Measurements from ENCODE around the gene SPATS2L.
"Not testable (repeated sequence)": the region's sequence is repeated elsewhere in the genome, so short reads cannot be mapped to it uniquely, and the experiment has no call there.

SPATS2L gene

DNA sequence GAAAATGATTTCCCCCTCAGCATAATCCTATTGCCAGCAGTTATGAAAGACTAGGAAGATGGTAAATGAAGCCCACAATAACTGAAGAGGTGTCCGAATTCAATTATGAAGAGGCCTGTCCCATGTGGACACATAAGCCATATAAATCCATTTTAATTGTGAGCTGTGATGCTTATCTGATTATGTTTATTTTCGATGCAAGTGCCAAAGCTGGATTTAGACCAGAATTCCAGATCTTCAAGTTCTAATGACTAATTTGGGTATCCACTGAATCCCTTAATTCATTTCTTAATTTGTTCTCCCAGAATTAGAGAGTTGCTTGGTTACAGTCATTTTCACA is 24.5 kb downstream of the SPATS2L start:
- Histone ChIP-seq H3K9me3 (ENCODE audit: control insufficient read depth, low read length) (no peaks in the 10 kb centered on the region), H3K4me3 (ENCODE audit: insufficient read depth, low read depth, low read length) (no peak overlapping the region), H3K27me3 (ENCODE audit: control insufficient read depth, insufficient read depth, low read length, poor library complexity, severe bottlenecking) (no peaks in the 10 kb centered on the region), H3K27ac (ENCODE audit: insufficient read depth, low read depth, low read length, poor library complexity, severe bottlenecking) (no peak overlapping the region), H3K36me3 (ENCODE audit: control insufficient read depth, insufficient read depth, low read length) (no peaks in the 10 kb centered on the region), H3K4me1 (ENCODE audit: control insufficient read depth, insufficient read depth, low read length) (no peaks in the 10 kb centered on the region)
- WGBS, 2 experiments: 85 to 89% methylated on average over 2 of the region's 2 CpGs

DNA sequence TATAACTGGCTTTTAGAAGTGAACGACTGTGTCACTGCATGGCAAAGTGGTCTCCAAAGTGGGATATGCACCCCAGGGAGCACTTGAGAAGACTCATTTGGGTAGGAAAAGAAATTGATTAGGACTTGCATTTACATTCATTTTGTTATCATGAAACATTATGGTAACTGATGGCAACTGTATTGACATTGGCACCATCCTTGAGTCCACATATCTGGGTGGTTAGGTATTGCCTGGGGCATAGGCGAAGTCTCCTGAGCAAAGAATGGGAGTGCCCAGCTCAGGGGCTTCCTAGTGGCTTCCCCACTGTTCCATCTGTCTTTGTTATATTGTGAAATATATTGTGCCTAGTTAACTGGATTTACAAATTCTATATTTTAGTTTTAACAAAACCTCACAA is 29.2 kb downstream of the SPATS2L start:
- Histone ChIP-seq H3K27ac (ENCODE audit: insufficient read depth, low read depth, low read length, poor library complexity, severe bottlenecking) (no peak overlapping the region), H3K4me1 (ENCODE audit: control insufficient read depth, insufficient read depth, low read length) (peaks cover 9% of the 10 kb centered on the region), H3K27me3 (ENCODE audit: control insufficient read depth, insufficient read depth, low read length, poor library complexity, severe bottlenecking) (no peaks in the 10 kb centered on the region), H3K9me3 (ENCODE audit: control insufficient read depth, low read length) (no peaks in the 10 kb centered on the region), H3K36me3 (ENCODE audit: control insufficient read depth, insufficient read depth, low read length) (no peaks in the 10 kb centered on the region), H3K4me3 (ENCODE audit: insufficient read depth, low read depth, low read length) (no peak overlapping the region)
- WGBS, 2 experiments: 92 to 96% methylated on average over 2 of the region's 2 CpGs

DNA sequence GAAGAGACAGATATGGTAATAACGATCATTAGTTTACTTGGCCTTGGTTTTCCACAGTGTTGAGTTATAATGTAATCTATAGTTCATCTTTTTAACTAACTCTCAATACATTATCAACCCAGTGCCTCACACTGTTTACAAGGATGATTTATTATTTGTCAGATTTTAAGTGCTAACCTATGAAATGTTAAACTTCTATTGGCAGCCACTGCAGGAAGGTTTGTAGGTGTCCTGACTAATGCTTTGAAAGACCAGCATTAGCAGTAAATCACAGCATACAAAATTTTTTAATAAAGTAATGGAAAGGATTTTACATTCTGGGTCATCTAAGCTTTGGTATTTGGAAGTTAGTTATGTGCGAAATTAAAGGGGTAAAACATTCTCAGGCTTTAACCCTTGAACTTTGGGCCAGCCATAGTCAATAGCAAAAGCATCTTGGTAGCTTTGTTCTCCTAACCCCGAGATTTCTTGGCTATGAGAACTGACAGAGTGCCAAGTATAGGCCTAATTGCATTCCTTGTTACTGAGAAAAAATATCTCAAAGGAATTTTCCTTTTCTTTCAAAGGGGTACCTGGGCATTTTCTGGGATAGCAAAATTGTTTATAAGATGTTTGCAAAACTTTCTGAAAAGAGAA is 30.6 kb downstream of the SPATS2L start:
- Histone ChIP-seq H3K4me3 (ENCODE audit: insufficient read depth, low read depth, low read length) (no peak overlapping the region), H3K27me3 (ENCODE audit: control insufficient read depth, insufficient read depth, low read length, poor library complexity, severe bottlenecking) (no peaks in the 10 kb centered on the region), H3K36me3 (ENCODE audit: control insufficient read depth, insufficient read depth, low read length) (no peaks in the 10 kb centered on the region), H3K27ac (ENCODE audit: insufficient read depth, low read depth, low read length, poor library complexity, severe bottlenecking) (no peak overlapping the region), H3K9me3 (ENCODE audit: control insufficient read depth, low read length) (no peaks in the 10 kb centered on the region), H3K4me1 (ENCODE audit: control insufficient read depth, insufficient read depth, low read length) (peaks cover 9% of the 10 kb centered on the region)
- 92 to 94% methylated on average over 2 to 3 of the region's 3 CpGs for WGBS, 2 experiments

DNA sequence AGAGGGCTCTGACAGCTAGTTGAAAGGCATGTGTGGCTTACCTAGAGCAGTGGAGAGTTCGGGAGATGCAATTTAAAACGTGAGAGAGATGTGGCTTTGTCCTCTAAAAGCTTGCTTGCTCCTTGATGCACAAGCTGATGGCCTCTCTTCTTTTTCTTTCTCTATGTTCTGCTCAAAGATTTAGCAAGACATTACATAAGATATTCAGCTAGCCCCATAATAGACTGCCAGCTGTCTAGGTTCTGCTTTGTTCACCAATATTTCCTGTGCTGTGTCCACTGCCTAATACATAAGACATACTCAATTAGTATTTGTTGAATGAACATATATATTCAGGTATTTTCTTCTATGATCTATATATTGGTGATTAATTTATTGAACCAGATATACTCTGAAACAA is 31.1 kb downstream of the SPATS2L start:
- H3K9me3 ChIP-seq (ENCODE audit: control insufficient read depth, low read length): no peaks in the 10 kb centered on the region
- no peak overlapping the region for H3K4me3 ChIP-seq (ENCODE audit: insufficient read depth, low read depth, low read length)
- no peak overlapping the region for H3K27ac ChIP-seq (ENCODE audit: insufficient read depth, low read depth, low read length, poor library complexity, severe bottlenecking)
- WGBS, 2 experiments: 82 to 86% methylated on average over 2 of the region's 2 CpGs
- no peaks in the 10 kb centered on the region for H3K27me3 ChIP-seq (ENCODE audit: control insufficient read depth, insufficient read depth, low read length, poor library complexity, severe bottlenecking)
- peaks cover 9% of the 10 kb centered on the region for H3K4me1 ChIP-seq (ENCODE audit: control insufficient read depth, insufficient read depth, low read length)
- H3K36me3 ChIP-seq (ENCODE audit: control insufficient read depth, insufficient read depth, low read length): no peaks in the 10 kb centered on the region

DNA sequence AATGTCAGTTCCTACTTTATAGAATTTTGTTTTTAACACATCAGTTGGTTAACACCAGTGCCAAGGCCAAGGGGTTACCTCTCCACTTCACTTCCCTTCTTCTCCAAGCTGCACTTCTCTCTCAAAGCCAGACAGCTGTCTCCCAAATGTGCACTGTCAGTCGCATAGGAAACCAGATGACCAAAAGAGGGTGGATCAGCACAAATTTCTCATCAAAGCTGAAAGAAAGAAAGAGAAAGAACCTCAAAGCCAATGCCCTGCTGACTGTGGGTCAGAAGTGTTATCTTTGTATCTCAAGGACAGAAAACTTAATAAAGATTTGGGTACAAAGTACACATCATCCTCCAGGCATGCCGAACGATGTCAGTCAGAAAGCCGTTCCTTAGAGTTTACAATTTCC is 32.2 kb downstream of the SPATS2L start:
- H3K4me3 ChIP-seq (ENCODE audit: insufficient read depth, low read depth, low read length): no peak overlapping the region
- H3K27me3 ChIP-seq (ENCODE audit: control insufficient read depth, insufficient read depth, low read length, poor library complexity, severe bottlenecking): no peaks in the 10 kb centered on the region
- no peaks in the 10 kb centered on the region for H3K9me3 ChIP-seq (ENCODE audit: control insufficient read depth, low read length)
- no peaks in the 10 kb centered on the region for H3K36me3 ChIP-seq (ENCODE audit: control insufficient read depth, insufficient read depth, low read length)
- 95 to 99% methylated on average over 1 to 4 of the region's 4 CpGs for WGBS, 2 experiments
- peaks cover 9% of the 10 kb centered on the region for H3K4me1 ChIP-seq (ENCODE audit: control insufficient read depth, insufficient read depth, low read length)
- no peak overlapping the region for H3K27ac ChIP-seq (ENCODE audit: insufficient read depth, low read depth, low read length, poor library complexity, severe bottlenecking)

DNA sequence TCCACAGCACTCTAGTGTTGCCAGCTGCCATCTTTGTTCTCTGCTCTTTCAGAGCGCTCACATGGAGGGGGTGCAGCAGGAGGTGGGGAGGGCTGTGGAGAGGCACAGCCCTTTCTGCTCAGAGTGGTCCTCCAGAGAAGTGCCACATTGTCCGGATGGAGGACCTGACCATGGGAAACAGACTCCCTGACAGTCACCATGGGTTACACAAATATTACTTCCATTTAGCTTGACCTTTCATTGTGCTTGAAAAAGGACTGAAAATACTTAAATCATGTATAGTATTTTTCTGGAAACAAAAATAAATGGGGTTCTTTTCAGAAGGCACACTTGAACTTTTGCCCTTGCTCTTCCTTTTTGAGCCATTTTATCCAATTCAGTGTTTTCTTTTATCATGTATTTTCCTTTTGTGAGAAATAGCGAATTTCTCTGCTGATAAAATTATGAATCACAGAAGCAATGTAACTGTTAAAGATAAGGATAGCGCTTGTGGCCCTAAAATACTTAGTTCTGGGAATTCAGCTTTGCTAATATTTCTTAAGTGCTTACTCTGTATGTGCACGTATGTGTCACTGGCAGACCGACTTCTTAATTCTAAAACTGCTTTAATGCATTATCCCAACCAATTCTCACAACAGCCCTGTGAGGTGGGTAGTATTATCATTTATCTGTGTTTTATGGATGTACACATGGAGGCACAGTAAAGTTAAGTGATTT is 34.2 kb downstream of the SPATS2L start:
- WGBS, 2 experiments: 85 to 97% methylated on average over 6 of the region's 6 CpGs
- Histone ChIP-seq H3K4me1 (ENCODE audit: control insufficient read depth, insufficient read depth, low read length) (peaks cover 9% of the 10 kb centered on the region), H3K27me3 (ENCODE audit: control insufficient read depth, insufficient read depth, low read length, poor library complexity, severe bottlenecking) (no peaks in the 10 kb centered on the region), H3K36me3 (ENCODE audit: control insufficient read depth, insufficient read depth, low read length) (no peaks in the 10 kb centered on the region), H3K27ac (ENCODE audit: insufficient read depth, low read depth, low read length, poor library complexity, severe bottlenecking) (no peak overlapping the region), H3K9me3 (ENCODE audit: control insufficient read depth, low read length) (no peaks in the 10 kb centered on the region), H3K4me3 (ENCODE audit: insufficient read depth, low read depth, low read length) (no peak overlapping the region)

DNA sequence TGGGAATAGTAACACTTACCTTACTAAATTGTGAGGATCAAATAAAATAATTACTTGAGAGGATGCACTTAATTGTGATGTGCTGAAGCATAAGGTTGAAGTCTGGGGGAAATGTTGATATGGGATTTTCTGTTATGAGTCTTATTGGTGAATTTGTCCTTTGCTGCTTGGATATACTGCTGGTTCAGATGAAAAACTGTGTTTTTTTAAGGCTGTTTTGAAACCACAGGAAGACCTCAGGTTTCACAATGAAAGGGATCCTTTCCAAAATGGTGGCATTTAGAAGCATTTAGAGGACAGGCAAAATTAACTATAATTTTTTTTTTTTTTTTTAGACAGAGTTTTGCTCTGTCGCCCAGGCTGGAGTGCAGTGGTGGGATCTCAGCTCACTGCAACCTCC is 34.9 kb downstream of the SPATS2L start:
- Histone ChIP-seq H3K27ac (ENCODE audit: insufficient read depth, low read depth, low read length, poor library complexity, severe bottlenecking) (no peak overlapping the region), H3K27me3 (ENCODE audit: control insufficient read depth, insufficient read depth, low read length, poor library complexity, severe bottlenecking) (no peaks in the 10 kb centered on the region)
- 95 to 100% methylated on average over 1 of the region's 1 CpG for WGBS, 2 experiments

DNA sequence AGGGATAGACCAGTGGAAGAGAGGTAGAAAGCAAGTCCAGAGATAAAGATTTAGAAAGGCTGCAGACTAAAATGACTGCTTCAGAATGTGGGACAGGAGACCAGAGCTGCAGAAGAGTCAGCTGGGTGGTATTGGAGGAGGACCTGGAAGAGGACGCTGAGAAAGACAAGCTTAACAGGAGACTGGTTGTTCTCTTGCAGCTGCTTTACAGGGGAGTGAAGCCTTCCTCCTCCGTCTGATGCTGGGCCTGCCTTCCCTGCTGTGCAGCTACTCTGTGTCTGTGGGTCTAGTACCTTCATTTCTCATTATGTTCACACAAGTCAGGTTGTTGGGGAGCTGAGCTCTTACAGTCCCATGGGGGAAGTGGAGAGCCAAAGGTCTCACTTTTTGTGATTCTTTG is 35.7 kb downstream of the SPATS2L start:
- Histone ChIP-seq H3K9me3 (ENCODE audit: control insufficient read depth, low read length) (no peaks in the 10 kb centered on the region), H3K27me3 (ENCODE audit: control insufficient read depth, insufficient read depth, low read length, poor library complexity, severe bottlenecking) (no peaks in the 10 kb centered on the region), H3K4me1 (ENCODE audit: control insufficient read depth, insufficient read depth, low read length) (peaks cover 9% of the 10 kb centered on the region), H3K27ac (ENCODE audit: insufficient read depth, low read depth, low read length, poor library complexity, severe bottlenecking) (no peak overlapping the region), H3K36me3 (ENCODE audit: control insufficient read depth, insufficient read depth, low read length) (no peaks in the 10 kb centered on the region), H3K4me3 (ENCODE audit: insufficient read depth, low read depth, low read length) (no peak overlapping the region)
- 41 to 55% methylated on average over 2 of the region's 2 CpGs for WGBS, 2 experiments

More for the DNA sequence above, 34.9 kb downstream of the SPATS2L start:
- H3K4me3 ChIP-seq (ENCODE audit: insufficient read depth, low read depth, low read length): no peak overlapping the region
- peaks cover 9% of the 10 kb centered on the region for H3K4me1 ChIP-seq (ENCODE audit: control insufficient read depth, insufficient read depth, low read length)
- H3K9me3 ChIP-seq (ENCODE audit: control insufficient read depth, low read length): no peaks in the 10 kb centered on the region
- H3K36me3 ChIP-seq (ENCODE audit: control insufficient read depth, insufficient read depth, low read length): no peaks in the 10 kb centered on the region

DNA sequence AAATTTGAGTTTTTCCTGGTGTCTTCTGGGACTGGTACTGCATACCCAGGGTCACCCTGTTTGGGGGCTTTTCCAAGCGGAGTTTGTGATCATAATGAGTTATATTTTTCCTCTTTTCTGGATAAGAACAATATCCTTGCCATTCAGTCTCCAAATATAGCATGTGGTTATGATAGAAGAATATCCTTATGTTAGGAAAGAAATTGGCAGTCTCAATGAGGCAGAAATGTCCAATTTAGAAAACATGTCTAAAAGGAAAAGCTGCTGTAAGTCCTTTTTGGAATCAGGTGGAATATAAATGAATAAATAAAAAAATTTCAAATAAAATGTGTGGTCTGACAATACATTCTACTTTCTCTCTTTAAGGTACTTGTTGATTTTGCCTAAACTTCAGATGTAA is 36.2 kb downstream of the SPATS2L start:
- Histone ChIP-seq H3K4me1 (ENCODE audit: control insufficient read depth, insufficient read depth, low read length) (peaks cover 9% of the 10 kb centered on the region), H3K36me3 (ENCODE audit: control insufficient read depth, insufficient read depth, low read length) (no peaks in the 10 kb centered on the region), H3K4me3 (ENCODE audit: insufficient read depth, low read depth, low read length) (no peak overlapping the region), H3K9me3 (ENCODE audit: control insufficient read depth, low read length) (no peaks in the 10 kb centered on the region), H3K27me3 (ENCODE audit: control insufficient read depth, insufficient read depth, low read length, poor library complexity, severe bottlenecking) (no peaks in the 10 kb centered on the region), H3K27ac (ENCODE audit: insufficient read depth, low read depth, low read length, poor library complexity, severe bottlenecking) (no peak overlapping the region)
- 80% methylated on average over 1 of the region's 1 CpG; no CpG with 5 or more reads in 1 of the 2 experiments for WGBS, 2 experiments

DNA sequence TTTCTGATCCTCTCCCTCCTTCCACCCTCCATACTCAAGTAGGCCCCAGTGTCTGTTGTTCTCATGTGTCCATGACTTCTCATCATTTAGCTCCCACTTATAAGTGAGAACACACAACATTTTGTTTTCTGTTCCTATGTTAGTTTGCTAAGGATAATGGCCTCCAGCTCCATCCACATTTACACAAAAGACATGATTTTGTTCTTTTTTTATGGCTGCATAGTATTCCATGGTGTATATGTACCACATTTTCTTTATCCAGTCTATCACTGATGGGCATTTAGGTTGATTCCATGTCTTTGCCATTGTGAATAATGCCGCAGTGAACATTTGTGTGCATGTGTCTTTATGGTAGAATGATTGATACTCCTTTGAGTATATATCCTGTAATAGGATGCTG is 37.7 kb downstream of the SPATS2L start:
- not testable (repeated sequence) for H3K27me3 ChIP-seq (ENCODE audit: control insufficient read depth, insufficient read depth, low read length, poor library complexity, severe bottlenecking); H3K9me3 ChIP-seq (ENCODE audit: control insufficient read depth, low read length); H3K27ac ChIP-seq (ENCODE audit: insufficient read depth, low read depth, low read length, poor library complexity, severe bottlenecking); H3K4me1 ChIP-seq (ENCODE audit: control insufficient read depth, insufficient read depth, low read length); H3K4me3 ChIP-seq (ENCODE audit: insufficient read depth, low read depth, low read length); H3K36me3 ChIP-seq (ENCODE audit: control insufficient read depth, insufficient read depth, low read length)
- WGBS, 2 experiments: 83 to 97% methylated on average over 1 of the region's 1 CpG

All from ectodermal cell (in vitro differentiated cells).